HepG2 (cell line): ENCODE results near the gene NPPA. TPM values are rescaled to one million over a fixed set of nuclear protein-coding genes. Genes with fewer than 3 reads are reported as not detected.

Experiments used
- MED1 ChIP-seq: sonication (generic); formaldehyde crosslinking; IDR thresholded peaks from 2 replicates; pipeline ENCODE4 v1.4.0; 2020; ENCODE audit warnings: missing genetic modification reagents
- MEIS2 ChIP-seq: sonication (generic); formaldehyde crosslinking; IDR thresholded peaks from 2 replicates; pipeline ENCODE4 v1.9.0; 2021; ENCODE audit warnings: mild to moderate bottlenecking, missing genetic modification reagents
- MIER2 ChIP-seq: IDR thresholded peaks from 2 replicates; pipeline ENCODE4 v1.6.1; 2016; ENCODE audit warnings: missing biosample characterization, missing genetic modification reagents
- TP53 ChIP-seq: sonication (generic); formaldehyde crosslinking; conservative IDR thresholded peaks from 2 replicates; pipeline ENCODE4 v1.4.0; 2020; ENCODE audit warnings: missing genetic modification reagents
- ZNF546 ChIP-seq: sonication (generic); formaldehyde crosslinking; conservative IDR thresholded peaks from 2 replicates; pipeline ENCODE4 v1.8.1; 2023; ENCODE audit warnings: mild to moderate bottlenecking, missing genetic modification reagents
- polyA plus RNA-seq, 8 experiments: library from polyadenylated mRNA; depleted of rRNA in 3 of 8; stranded (reverse) in 7 of 8; unstranded in 1 of 8; fragments of >200 nt; fragmentation: Illumina TruSeq in 4 of 8; extraction: Trizol in 4 of 8; gene quantifications; 2 replicates each; pipeline versions ENCODE4 v1.2.1 to v1.2.3, GENCODE V29; 2011 to 2016; ENCODE audit warnings: low read depth in 4 of 8, missing spikeins in 1 of 8, mixed read lengths in 1 of 8; ENCODE audit not compliant: insufficient read depth in 1 of 8
- total RNA-seq, 5 experiments: library from RNA; depleted of rRNA; stranded (reverse); fragments of >200 nt; fragmentation: Illumina TruSeq; extraction: Trizol; gene quantifications; 2 replicates each; pipeline ENCODE4 v1.2.3, GENCODE V29; 2016; ENCODE audit warnings: low read depth in 1 of 5
- TF ChIP-seq, protein P1 (sequence below): sonication (generic); formaldehyde crosslinking; IDR thresholded peaks from 2 replicates; pipeline ENCODE4 v1.8.0; 2022; ENCODE audit warnings: mild to moderate bottlenecking, missing genetic modification reagents; ENCODE audit not compliant: insufficient replicate concordance
- TF ChIP-seq, protein P2 (sequence below), 2 experiments: fragments of 450-650 bp in 1 of 2; sonication (generic) in 1 of 2; formaldehyde crosslinking; IDR thresholded peaks; 2 replicates each; pipeline versions ENCODE4 v1.5.0 to v1.8.0; 2020 to 2022; ENCODE audit warnings: mild to moderate bottlenecking in 1 of 2, missing genetic modification reagents in 1 of 2
- TF ChIP-seq, protein P3 (sequence below): sonication (generic); formaldehyde crosslinking; IDR thresholded peaks from 2 replicates; pipeline ENCODE4 v1.8.0; 2022; ENCODE audit warnings: low read depth, missing genetic modification reagents
- TF ChIP-seq, protein P4 (sequence below): sonication (generic); formaldehyde crosslinking; IDR thresholded peaks from 2 replicates; pipeline ENCODE4 v1.4.0; 2020; ENCODE audit warnings: missing genetic modification reagents
- TF ChIP-seq, protein P5 (sequence below): sonication (generic); formaldehyde crosslinking; IDR thresholded peaks from 2 replicates; pipeline ENCODE4 v1.4.0; 2020; ENCODE audit warnings: low read depth, missing genetic modification reagents
- TF ChIP-seq, protein P6 (sequence below): IDR thresholded peaks from 2 replicates; pipeline ENCODE4 v1.6.1; 2016; ENCODE audit warnings: mild to moderate bottlenecking

Gene NPPA
- total and polyA plus RNA-seq, 2 of the 13 experiments (the other 11 are each of a cell fraction or from before 2014, with no cell fraction given), result not detected

DNA sequence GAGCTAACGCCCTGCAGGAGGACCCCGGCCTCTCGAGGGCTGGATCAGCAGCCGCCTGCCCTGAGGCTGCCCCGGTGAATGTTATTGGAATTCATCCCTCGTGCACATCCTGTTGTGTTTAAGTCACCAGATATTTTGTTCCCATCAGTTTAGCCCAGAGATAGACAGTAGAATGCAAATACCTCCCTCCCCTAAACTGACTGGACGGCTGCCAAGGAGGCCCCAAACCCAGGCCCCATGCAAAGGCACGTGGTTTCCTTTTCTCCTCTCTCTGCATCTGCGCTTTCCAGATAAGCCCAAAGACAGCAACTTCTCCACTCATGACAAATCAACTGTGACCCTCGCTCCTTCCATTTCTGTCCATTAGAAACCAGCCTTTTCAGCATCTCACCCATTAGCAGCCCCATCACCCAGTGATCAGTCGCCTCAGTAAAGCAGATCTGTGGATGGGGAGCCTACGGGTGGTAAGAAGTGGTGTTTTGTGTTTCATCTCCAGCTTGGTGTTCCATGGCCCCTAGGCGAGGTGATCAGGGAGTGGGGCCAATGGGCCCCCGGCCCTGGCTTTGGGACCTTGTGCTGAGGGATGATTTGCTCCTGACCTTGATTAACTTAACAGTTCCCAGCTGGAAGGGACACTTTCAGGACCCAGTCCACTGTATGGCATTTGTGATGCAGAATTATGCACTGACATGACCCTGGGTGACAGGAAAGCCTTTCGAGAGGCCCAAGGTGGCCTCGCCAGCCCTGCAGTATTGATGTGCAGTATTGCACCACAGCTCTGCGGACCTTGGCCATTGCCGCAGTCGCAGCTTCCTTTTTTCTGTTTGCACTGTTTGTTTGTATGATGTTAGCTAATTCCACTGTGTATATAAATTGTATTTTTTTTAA is 5.2 kb downstream of the NPPA start (continued):
- TF ChIP-seq, protein P1, sequence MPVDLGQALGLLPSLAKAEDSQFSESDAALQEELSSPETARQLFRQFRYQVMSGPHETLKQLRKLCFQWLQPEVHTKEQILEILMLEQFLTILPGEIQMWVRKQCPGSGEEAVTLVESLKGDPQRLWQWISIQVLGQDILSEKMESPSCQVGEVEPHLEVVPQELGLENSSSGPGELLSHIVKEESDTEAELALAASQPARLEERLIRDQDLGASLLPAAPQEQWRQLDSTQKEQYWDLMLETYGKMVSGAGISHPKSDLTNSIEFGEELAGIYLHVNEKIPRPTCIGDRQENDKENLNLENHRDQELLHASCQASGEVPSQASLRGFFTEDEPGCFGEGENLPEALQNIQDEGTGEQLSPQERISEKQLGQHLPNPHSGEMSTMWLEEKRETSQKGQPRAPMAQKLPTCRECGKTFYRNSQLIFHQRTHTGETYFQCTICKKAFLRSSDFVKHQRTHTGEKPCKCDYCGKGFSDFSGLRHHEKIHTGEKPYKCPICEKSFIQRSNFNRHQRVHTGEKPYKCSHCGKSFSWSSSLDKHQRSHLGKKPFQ (CRISPR knock-in tag), result peak; percentile 68
- TF ChIP-seq, protein P2, sequence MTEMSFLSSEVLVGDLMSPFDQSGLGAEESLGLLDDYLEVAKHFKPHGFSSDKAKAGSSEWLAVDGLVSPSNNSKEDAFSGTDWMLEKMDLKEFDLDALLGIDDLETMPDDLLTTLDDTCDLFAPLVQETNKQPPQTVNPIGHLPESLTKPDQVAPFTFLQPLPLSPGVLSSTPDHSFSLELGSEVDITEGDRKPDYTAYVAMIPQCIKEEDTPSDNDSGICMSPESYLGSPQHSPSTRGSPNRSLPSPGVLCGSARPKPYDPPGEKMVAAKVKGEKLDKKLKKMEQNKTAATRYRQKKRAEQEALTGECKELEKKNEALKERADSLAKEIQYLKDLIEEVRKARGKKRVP (CRISPR knock-in tag; IDR thresholded peaks at IDR 0.05), result peak in 1 of 2 experiments; percentile 85; a peak in 2 of 4 replicates
- TF ChIP-seq MIER2 (CRISPR knock-in tag) (peak; percentile 91), MED1 (CRISPR knock-in tag) (peak; percentile 97), TP53 (CRISPR knock-in tag) (0 out of 2 replicates have a peak, but pooled peaks have one; percentile 35), ZNF546 (no peak), MEIS2 (peak; percentile 93)
- TF ChIP-seq, protein P3, sequence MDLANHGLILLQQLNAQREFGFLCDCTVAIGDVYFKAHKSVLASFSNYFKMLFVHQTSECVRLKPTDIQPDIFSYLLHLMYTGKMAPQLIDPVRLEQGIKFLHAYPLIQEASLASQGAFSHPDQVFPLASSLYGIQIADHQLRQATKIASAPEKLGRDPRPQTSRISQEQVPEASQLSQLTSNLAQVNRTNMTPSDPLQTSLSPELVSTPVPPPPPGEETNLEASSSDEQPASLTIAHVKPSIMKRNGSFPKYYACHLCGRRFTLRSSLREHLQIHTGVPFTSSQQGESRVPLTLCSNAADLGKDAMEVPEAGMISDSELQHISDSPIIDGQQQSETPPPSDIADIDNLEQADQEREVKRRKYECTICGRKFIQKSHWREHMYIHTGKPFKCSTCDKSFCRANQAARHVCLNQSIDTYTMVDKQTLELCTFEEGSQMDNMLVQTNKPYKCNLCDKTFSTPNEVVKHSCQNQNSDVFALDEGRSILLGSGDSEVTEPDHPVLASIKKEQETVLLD, result 0 out of 2 replicates have a peak, but pooled peaks have one; percentile 54
- TF ChIP-seq, protein P4, sequence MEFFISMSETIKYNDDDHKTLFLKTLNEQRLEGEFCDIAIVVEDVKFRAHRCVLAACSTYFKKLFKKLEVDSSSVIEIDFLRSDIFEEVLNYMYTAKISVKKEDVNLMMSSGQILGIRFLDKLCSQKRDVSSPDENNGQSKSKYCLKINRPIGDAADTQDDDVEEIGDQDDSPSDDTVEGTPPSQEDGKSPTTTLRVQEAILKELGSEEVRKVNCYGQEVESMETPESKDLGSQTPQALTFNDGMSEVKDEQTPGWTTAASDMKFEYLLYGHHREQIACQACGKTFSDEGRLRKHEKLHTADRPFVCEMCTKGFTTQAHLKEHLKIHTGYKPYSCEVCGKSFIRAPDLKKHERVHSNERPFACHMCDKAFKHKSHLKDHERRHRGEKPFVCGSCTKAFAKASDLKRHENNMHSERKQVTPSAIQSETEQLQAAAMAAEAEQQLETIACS (CRISPR knock-in tag), result no peak
- TF ChIP-seq, protein P5, sequence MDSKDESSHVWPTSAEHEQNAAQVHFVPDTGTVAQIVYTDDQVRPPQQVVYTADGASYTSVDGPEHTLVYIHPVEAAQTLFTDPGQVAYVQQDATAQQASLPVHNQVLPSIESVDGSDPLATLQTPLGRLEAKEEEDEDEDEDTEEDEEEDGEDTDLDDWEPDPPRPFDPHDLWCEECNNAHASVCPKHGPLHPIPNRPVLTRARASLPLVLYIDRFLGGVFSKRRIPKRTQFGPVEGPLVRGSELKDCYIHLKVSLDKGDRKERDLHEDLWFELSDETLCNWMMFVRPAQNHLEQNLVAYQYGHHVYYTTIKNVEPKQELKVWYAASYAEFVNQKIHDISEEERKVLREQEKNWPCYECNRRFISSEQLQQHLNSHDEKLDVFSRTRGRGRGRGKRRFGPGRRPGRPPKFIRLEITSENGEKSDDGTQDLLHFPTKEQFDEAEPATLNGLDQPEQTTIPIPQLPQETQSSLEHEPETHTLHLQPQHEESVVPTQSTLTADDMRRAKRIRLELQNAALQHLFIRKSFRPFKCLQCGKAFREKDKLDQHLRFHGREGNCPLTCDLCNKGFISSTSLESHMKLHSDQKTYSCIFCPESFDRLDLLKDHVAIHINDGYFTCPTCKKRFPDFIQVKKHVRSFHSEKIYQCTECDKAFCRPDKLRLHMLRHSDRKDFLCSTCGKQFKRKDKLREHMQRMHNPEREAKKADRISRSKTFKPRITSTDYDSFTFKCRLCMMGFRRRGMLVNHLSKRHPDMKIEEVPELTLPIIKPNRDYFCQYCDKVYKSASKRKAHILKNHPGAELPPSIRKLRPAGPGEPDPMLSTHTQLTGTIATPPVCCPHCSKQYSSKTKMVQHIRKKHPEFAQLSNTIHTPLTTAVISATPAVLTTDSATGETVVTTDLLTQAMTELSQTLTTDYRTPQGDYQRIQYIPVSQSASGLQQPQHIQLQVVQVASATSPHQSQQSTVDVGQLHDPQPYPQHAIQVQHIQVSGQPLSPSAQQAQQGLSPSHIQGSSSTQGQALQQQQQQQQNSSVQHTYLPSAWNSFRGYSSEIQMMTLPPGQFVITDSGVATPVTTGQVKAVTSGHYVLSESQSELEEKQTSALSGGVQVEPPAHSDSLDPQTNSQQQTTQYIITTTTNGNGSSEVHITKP (CRISPR knock-in tag), result peak; percentile 76; the same call in 1 of the 2 replicates
- TF ChIP-seq, protein P6, sequence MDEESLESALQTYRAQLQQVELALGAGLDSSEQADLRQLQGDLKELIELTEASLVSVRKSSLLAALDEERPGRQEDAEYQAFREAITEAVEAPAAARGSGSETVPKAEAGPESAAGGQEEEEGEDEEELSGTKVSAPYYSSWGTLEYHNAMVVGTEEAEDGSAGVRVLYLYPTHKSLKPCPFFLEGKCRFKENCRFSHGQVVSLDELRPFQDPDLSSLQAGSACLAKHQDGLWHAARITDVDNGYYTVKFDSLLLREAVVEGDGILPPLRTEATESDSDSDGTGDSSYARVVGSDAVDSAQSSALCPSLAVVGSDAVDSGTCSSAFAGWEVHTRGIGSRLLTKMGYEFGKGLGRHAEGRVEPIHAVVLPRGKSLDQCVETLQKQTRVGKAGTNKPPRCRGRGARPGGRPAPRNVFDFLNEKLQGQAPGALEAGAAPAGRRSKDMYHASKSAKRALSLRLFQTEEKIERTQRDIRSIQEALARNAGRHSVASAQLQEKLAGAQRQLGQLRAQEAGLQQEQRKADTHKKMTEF, result peak; percentile 91
